GM19397 (cell line): ENCODE measurements around the gene ERC2.

Experiments
- ATAC-seq: cut with Tn5 transposase; IDR thresholded peaks from one replicate; pipeline ENCODE4 v1.9.1; 2021; ENCODE audit warnings: mild to moderate bottlenecking, moderate library complexity; ENCODE audit not compliant: unreplicated experiment

ERC2 gene

GRCh38 chr3:55491296-55491816 lies 976.9 kb downstream of the ERC2 start:
- ATAC-seq: no peak

DNA sequence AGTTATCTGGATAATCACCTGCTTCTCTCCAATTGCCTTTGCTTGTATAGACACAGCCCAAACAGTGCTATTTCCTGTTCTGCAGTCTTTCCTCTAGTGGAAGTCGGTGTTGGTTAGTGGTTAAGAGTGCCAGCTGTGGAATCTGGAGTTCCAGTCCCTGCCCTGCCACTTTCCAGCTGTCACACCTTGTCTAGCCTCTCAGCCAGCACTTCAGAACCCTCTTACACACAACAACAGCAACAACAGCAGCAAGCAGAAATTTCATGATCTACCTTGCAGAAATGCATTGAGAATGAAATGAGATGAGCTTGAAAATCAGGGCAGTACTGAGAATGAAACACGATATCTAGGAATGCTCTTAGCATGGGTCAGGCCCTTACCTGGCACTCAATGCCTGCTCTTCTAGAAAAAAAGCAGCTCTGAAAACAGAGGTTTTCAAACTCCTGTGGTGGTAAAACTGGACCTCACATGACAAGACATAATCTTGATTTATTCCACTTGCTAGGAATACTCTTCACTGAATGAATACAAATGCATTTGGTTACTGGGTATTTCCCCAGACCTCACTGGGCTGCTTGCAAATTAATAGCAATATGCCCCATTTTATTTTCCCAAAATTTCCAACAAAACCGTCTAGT lies 977.9 kb downstream of the ERC2 start:
- no peak for ATAC-seq

DNA sequence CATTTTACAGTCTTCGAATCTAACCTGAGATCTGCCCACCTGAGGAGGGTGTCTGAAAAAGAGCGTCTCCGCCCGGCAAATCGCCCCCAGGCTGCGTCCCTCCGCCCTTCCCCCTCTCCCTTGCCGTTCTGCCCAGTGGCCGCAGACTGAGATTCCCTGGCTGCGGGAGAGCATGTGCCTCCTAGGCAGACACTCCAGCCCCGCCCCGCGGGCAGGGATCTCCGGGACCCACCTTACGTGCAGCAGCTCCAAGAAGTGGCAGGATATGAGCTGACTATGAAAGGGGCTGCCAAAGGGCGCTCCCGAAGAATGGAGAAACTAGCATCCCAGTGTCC lies 978.5 kb downstream of the ERC2 start:
- ATAC-seq: no peak

GRCh38 chr3:55488398-55489055 lies 979.7 kb downstream of the ERC2 start:
- ATAC-seq: no peak

DNA sequence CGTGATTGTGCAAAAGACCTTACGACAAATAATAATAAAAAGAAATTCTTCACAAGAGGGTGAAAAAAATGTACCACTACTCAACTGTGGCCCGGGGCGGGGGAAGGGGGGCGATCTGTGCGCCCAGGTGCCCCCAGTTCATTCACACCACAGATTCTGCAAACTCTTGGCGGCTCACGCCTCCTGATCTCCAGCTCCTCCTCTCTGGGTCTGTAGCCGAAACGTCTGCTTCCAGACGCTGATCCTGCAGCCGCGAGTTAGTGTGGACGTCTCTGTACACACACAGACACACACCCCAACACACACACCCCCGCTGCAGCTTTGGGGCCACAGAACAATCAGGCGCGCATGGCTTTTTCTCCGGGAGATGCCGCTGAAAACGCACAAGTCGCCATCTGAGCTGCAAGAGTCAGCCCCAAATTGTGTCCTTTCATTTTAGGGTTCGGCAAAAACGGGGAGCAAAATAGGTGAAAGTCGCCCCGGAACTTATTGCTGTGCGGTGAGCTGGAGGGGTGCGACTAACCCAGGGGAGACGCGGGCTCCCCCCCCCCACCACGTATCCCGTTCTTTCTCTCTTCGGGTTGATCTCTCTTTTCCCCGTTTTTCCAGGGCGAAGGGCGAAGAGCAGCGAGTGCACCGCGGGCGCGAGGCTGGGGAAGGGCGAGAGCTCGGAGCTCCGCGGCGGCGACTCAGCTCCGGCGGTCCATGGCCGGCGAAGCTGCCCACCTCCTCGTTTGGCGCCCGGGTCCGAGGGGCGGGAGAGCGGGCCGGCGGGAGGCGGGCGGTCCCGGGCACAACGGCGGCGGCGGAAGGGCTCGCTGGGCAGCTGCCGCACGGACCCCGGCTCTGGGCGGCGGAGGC lies 980.7 kb downstream of the ERC2 start:
- no peak for ATAC-seq

DNA sequence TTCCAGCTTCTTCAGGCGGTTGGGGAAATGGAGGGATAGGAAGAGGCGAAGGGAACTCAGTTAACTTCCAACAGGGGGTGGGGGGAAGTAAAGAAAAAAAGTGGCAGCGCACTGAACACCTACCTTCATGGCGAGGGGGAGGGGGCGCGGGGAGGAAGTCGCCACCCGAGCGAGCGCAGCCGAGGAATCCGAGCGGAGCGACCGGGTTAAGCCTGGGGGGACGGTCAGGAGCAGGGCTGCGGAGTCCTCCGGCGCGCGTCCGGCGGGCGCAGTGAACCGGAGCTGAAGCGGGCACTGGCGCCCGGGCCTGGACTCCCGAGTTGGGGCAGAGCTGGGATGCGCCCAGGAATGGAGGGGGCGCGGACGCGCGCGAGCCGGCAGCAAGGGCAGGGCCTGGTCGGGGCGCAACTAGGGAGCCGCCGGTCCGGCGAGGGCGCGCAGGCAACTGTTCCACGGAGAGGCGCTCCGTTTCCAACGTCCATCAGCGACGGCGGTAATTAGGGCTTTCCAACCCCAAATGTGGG lies 981.3 kb downstream of the ERC2 start, which contains the start of gene WNT5A:
Gene WNT5A, minus strand, starts transcription at position 450 of the 524 bp plus-strand sequence. Its CDS starts 321 bp downstream, at position 129.
- ATAC-seq: no peak

DNA sequence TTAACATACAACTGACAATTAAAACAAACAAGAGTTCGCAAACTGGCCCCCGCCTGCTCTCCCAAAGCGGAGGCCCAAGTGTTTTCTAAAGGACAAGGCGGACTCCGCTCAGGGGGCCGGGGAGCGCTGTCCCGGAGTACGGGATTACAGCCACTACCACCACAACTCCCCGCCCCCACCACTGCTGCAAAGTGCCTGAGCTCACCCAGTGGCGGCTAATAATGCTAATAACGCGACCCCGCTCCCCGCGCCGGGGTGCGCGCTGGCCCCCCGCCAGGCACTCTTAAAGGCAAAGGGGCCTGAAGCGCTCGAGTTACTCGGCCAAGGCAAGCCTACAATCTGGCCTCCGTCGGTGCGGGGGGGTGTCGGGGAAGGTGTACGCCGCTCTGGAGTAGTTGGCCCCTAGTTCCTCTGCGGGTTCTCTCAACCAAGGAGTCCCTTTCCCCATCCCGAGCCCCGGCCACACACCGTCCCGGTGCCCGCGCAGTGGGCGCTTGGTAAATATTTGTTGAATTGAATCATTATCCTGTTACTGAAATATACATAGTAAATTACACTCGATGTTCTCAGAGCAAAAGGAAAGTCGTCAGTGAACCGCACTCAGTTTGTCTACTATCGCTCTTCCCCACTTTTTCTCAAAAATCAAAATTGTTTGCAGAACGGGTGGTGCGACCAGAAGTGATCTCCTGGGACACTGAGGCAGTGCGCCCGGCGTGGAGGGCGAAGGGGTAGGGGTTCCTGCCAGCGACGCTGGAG lies 982.0 kb downstream of the ERC2 start:
- no peak for ATAC-seq

DNA sequence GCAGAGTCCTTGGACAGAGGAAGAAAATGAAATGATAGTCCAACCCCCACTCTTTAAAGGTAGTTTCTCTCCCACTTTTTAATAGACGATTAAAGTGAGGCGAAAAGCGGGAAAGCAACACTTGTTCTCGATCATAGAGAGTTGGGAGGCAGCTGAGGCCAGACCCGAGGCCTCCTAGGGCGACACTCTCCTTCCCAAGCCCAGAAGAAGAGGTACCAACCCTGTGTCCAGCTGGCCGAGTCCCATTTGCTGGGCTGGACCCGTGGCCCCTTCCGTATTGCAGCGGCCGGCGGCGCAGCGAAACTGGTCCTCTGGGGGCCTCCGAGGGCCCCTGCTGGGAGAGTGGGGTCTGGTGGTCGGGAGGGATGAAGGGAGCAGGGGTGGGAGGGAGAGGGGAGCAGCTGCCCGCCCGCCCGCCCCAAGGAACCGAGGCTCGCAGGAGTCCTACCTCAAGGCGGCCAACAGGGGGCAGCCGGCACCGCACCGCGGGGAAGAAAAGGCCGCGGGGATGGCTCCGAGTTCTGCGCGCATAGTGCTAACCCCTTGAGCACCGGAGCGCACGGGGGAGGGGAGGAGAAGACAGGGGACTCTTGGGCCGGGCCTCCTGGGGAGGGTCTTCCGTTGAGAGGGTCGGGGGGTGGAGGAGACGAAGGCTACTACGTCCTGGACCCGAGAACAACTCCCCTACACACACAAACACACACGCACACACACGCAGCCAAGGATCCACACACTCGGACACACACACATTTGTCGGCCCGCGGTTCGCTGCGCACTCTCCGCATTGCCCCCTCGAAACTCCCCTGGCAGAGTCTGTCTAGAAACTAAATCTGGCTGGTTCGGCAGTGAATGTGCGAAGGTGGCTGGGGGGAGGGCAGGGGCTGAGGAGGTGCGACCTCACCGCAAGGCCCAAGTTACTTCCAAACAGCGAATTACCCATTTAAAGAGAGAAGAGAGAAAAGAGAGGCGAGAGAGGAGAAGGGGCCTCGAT lies 983.2 kb downstream of the ERC2 start:
- ATAC-seq: peak; percentile 67

GRCh38 chr3:55484191-55484689 lies 984.0 kb downstream of the ERC2 start:
- ATAC-seq: no peak

DNA sequence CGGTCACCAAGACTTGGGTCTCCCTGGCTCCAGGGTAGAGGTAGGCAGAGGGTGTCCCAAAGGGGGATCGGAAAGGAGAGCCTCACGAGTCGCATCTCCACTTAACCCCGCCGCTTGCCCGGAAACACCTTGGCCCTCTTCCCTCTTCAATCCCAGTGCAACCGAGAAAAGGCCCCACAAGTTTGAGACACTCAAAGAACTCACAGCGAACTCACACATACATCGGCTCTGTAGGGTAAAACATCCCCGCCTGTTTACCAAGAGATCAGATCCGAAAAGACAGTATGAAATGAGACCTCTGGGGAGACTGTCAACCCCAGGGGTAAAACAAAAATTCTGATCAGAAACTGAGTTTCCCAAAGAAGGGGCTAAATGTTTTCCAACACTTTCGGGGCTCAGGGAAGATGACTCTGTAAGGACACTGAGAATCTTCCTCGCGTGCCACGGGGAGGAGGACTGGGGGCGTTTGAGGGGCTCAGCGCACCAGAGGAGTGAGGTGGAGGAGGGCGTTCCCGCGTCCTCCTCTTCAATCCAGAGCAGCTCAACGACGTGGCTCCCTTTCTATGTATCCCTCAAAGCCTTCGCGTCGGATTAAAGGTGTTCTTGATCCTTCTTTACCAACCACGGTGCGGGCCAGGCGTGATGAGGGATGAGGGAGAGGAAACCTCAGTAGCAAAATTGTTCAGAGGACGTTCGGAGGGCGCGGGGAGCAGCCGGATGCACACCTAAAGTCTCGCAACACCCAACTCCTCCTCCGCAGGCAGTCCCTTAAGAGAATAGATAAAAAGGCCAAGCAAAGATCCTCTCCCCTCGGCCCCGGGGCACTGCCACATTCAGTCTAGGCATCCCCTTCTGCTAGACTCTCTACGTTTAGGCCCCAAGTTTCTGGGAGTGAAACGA lies 984.8 kb downstream of the ERC2 start:
- ATAC-seq: no peak

DNA sequence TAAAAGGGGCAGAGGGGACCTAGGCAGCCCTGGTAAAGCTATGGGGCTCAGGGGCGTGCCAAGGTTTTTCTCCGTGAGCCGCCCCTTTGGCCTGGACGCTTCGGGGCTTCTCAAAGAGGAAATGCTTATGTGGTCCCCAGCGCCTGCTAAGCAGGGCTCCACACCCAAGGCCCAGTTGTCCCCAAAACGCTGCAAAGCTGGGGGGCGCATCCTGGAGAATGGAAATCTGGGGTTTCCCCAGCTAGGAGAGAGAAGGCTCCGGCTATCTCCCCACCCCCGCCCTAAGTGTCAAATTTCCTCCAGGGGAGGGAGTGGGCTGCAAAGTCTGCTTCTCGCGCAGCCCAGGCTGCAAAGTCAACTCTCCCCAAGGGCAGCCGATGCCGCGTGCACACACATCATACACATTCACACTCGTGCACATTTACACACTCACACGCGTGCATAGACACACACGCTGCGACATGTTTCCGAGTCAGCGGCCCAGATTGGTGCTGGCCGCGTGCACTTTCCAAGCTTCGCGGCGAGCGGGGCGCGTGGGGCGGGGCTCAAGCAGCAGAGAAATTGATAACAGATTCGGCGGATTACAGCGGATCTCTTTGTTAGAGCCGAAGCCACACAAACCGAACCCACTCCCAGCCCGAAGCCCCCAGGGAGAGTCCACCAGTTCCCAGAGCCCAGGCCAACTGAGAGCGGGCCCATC lies 985.6 kb downstream of the ERC2 start:
- no peak for ATAC-seq

DNA sequence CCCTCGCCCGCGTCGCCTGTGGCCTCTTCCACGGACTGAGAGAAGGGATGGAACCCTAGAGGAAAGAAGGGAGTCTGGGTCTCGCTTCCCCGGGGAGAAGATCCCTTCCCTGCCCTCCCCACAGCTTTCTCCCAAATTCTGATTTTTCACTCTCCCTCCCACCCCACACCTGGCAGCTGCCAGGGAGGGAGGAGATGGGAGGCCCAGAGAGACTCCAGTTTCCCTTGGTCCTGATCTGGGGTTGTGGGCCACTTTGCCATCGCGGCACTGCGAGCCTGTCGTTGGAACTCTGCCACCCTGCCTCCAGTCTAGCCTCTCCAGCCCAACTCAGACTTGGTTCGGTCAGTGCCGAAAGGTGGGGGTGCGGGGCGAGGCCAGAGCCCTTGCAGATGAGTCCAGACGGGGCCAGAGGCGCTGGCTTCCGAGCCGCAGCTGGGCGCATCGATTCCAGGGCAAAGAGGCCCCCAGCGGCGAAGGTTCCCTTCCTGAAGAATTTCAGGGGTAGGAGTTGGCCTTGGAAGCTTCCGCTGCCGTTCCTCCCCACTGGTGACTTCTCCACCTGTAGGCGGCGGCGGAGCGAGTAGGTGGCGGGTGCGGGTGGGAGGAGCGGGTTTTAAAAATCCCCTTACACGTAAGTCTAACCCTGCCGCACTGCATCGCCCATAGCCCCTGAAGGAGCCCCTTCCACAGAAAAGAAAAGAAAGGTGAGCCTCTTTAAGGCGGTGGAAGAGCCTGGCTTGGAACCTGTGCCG lies 986.3 kb downstream of the ERC2 start:
- no peak for ATAC-seq

DNA sequence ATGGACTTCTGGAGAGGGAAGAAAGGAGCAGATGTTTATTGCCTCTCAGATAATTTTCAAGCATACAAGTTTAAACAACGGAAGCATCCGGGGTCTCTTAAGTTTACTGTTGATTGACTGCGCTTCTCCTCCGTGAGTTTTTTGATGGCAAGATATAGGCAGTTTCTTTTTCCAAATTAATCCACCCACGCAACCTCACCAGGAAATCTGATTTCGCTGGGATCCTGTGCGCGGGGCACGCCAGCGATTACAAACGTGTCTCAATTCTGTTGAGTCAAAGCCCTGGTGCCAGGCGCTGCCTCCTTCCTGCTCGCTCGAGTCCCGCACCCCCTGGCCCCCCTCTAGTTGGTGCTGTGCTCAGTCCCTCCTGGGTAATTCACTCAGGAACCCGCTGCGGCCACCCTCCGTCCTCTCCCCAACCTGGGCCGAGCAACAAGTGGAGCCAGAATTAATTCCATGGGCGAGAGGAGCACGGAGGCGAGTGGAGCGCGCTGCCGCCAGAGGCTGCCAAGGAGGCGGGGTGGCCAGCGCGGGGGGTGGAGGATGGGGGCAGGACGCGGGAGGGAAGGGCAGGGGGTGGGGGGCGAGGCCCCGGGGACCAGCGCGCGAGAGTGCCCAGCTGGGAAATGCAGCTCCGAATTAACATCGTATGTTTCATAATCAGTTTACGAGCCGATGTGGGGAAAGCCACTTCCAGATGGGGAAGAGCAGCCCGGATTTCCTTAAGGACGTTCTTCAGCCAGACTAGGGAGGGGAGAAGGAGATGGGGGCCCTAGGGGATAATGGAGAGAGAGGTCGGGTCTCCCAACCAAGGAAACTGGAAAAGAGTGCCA lies 987.1 kb downstream of the ERC2 start:
- ATAC-seq: no peak

- no peak for ATAC-seq
Measured at GRCh38 chr3:55477306-55478303, 990.7 kb downstream of the ERC2 start.

DNA sequence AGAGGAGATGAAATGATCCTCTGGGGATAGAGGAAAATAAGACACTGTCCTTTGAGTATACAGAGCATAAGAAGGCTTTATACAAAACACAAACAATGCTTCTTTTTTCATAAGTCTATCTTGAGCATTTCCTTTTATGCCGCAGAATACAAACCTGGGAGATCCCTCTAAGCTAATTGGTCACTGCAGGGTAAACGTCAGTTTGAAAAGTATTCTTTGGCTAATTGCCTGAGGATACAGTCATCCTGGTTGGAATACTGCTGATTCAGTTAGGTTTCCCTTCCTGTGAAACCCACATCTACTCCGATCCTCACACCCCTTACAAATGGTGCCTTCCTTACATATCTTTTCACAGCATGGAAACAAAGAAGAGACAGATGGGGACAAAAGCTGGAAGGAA lies 991.8 kb downstream of the ERC2 start:
- no peak for ATAC-seq
